SK-N-MC (cell line): ENCODE data around the gene LCE1F.

Source experiments
- EZH2 ChIP-seq: fragments of 200-600 bp; sonication (generic); IDR thresholded peaks from one replicate; pipeline ENCODE4 v1.6.1; 2017; ENCODE audit warnings: antibody characterized with exemption
- FOXP2 ChIP-seq: optimal IDR thresholded peaks from 2 replicates; pipeline ENCODE3; 2011; ENCODE audit warnings: mild to moderate bottlenecking, moderate library complexity; ENCODE audit not compliant: insufficient read depth; ENCODE audit errors: extremely low read length, control extremely low read depth
- POLR2AphosphoS5 ChIP-seq: IDR thresholded peaks from 2 replicates; pipeline ENCODE4 v1.6.1; 2012; ENCODE audit warnings: mild to moderate bottlenecking, low read depth, low read length, borderline replicate concordance

GRCh38 chr1:152728986-152729385, 46.0 kb upstream of the LCE1F start:
- TF ChIP-seq EZH2 (no peak), POLR2AphosphoS5 (no peak), FOXP2 (no peak)
